Inferior parietal cortex (tissue), 1 donor: Measurements from ENCODE around the gene BHLHE41.

ENCODE experiments used
- DNase-seq: peaks from one replicate; pipeline ENCODE4 v3.0.0-alpha.2; 2016; ENCODE audit errors: extremely low spot score

BHLHE41 gene

GRCh38 chr12:26124446-26125399 lies at the start of gene BHLHE41:
Gene BHLHE41, minus strand, starts transcription at chr12:26125037. Its CDS starts 258 bp downstream, at chr12:26124779.
- DNase-seq = peak; percentile 72

GRCh38 chr12:26172946-26173552 lies 48.2 kb upstream of the BHLHE41 start:
- DNase-seq = no peak

- DNase-seq = peak; percentile 48
These were observed 47.7 kb upstream of the BHLHE41 start for GRCh38 chr12:26172539-26172938.

- DNase-seq = no peak
These were observed 47.2 kb upstream of the BHLHE41 start for GRCh38 chr12:26172013-26172412.

- no peak for DNase-seq
These were observed 39.3 kb upstream of the BHLHE41 start for GRCh38 chr12:26164118-26164517.

GRCh38 chr12:26162905-26163304 lies 38.1 kb upstream of the BHLHE41 start:
- DNase-seq = no peak

GRCh38 chr12:26162174-26162573 lies 37.3 kb upstream of the BHLHE41 start:
- no peak for DNase-seq

GRCh38 chr12:26158078-26158764 lies 33.4 kb upstream of the BHLHE41 start:
- DNase-seq = no peak

GRCh38 chr12:26157001-26157400 lies 32.2 kb upstream of the BHLHE41 start:
- no peak for DNase-seq

- no peak for DNase-seq
These were observed 31.5 kb upstream of the BHLHE41 start for GRCh38 chr12:26156201-26156871.

- DNase-seq = no peak
These were observed 28.8 kb upstream of the BHLHE41 start for GRCh38 chr12:26153421-26154154.

- DNase-seq = no peak
These were observed 27.8 kb upstream of the BHLHE41 start for GRCh38 chr12:26152507-26153102.

GRCh38 chr12:26150736-26151450 lies 26.1 kb upstream of the BHLHE41 start:
- DNase-seq = no peak

- no peak for DNase-seq
These were observed 25.2 kb upstream of the BHLHE41 start for GRCh38 chr12:26149968-26150500.

GRCh38 chr12:26148291-26148690 lies 23.5 kb upstream of the BHLHE41 start:
- no peak for DNase-seq

- no peak for DNase-seq
These were observed 18.5 kb upstream of the BHLHE41 start for GRCh38 chr12:26143291-26143690.

- DNase-seq = no peak
These were observed 14.0 kb upstream of the BHLHE41 start for GRCh38 chr12:26138860-26139259.

- DNase-seq = no peak
These were observed 11.9 kb upstream of the BHLHE41 start for GRCh38 chr12:26136688-26137087.

GRCh38 chr12:26135571-26135970 lies 10.7 kb upstream of the BHLHE41 start:
- no peak for DNase-seq

GRCh38 chr12:26135010-26135420 lies 10.2 kb upstream of the BHLHE41 start:
- no peak for DNase-seq
